GM19438 (cell line): ENCODE measurements around the gene FUCA1.
A peak's percentile ranks its signal among the peaks of the same experiment; 100 is the strongest.
"Not testable (repeated sequence)": the region's sequence is repeated elsewhere in the genome, so short reads cannot be mapped to it uniquely, and the experiment has no call there.

Source experiments
- ATAC-seq: cut with Tn5 transposase; IDR thresholded peaks from one replicate; pipeline ENCODE4 v1.9.1; 2021; ENCODE audit warnings: low read depth; ENCODE audit not compliant: unreplicated experiment

Gene FUCA1

GRCh38 chr1:23845163-23845562, 22.9 kb downstream of the FUCA1 start:
- no peak for ATAC-seq

- ATAC-seq: no peak
These were observed 24.4 kb downstream of the FUCA1 start for GRCh38 chr1:23843644-23844043.

- peak; percentile 58 for ATAC-seq
These were observed 29.7 kb downstream of the FUCA1 start for GRCh38 chr1:23838401-23838866.

- no peak for ATAC-seq
These were observed 30.2 kb downstream of the FUCA1 start for GRCh38 chr1:23837908-23838307.

- ATAC-seq: no peak
These were observed 32.1 kb downstream of the FUCA1 start for GRCh38 chr1:23836037-23836436.

- not testable (repeated sequence) for ATAC-seq
These were observed 33.9 kb downstream of the FUCA1 start for GRCh38 chr1:23834156-23834555.

- ATAC-seq: no peak
These were observed 40.4 kb downstream of the FUCA1 start for GRCh38 chr1:23827717-23828116.

GRCh38 chr1:23826590-23826989, 41.5 kb downstream of the FUCA1 start:
- ATAC-seq: not testable (repeated sequence)

- ATAC-seq: no peak
These were observed 42.1 kb downstream of the FUCA1 start for GRCh38 chr1:23825762-23826522.

- ATAC-seq: peak; percentile 82
These were observed 42.9 kb downstream of the FUCA1 start, which contains the start of gene HMGCL for GRCh38 chr1:23825076-23825761. HMGCL (minus strand) TSS chr1:23825429; CDS start chr1:23825415, 14 bp downstream.

GRCh38 chr1:23824711-23825075, 43.4 kb downstream of the FUCA1 start:
- ATAC-seq: no peak

- no peak for ATAC-seq
These were observed 44.3 kb downstream of the FUCA1 start for GRCh38 chr1:23823767-23824166.

GRCh38 chr1:23817633-23818032, 50.5 kb downstream of the FUCA1 start:
- peak; percentile 70 for ATAC-seq

- ATAC-seq: peak; percentile 15
These were observed 51.2 kb downstream of the FUCA1 start for GRCh38 chr1:23816906-23817305.

GRCh38 chr1:23816361-23816760, 51.7 kb downstream of the FUCA1 start:
- no peak for ATAC-seq

- ATAC-seq: no peak
These were observed 54.1 kb downstream of the FUCA1 start for GRCh38 chr1:23814016-23814415.

- peak; percentile 60 for ATAC-seq
These were observed 57.1 kb downstream of the FUCA1 start for GRCh38 chr1:23810818-23811540.

- no peak for ATAC-seq
These were observed 58.3 kb downstream of the FUCA1 start for GRCh38 chr1:23809751-23810171.

GRCh38 chr1:23807453-23807852, 60.6 kb downstream of the FUCA1 start:
- no peak for ATAC-seq

- ATAC-seq: no peak
These were observed 61.8 kb downstream of the FUCA1 start for GRCh38 chr1:23806280-23806679.

- ATAC-seq: no peak
These were observed 63.1 kb downstream of the FUCA1 start for GRCh38 chr1:23805025-23805424.
